Measurements from ENCODE around the gene GAL.
"Not testable (repeated sequence)": the region's sequence is repeated elsewhere in the genome, so short reads cannot be mapped to it uniquely, and the experiment has no call there.

GAL gene, protein sequence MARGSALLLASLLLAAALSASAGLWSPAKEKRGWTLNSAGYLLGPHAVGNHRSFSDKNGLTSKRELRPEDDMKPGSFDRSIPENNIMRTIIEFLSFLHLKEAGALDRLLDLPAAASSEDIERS

GRCh38 chr11:68684385-68685356 is at the start of gene GAL:
GAL (plus strand) TSS chr11:68684544; CDS start chr11:68684924, 380 bp downstream.
- H3K36me3 ChIP-seq (ENCODE audit: insufficient read depth, low read length): no peaks in the 10 kb centered on the region
- H3F3A ChIP-seq (ENCODE audit: low read depth): no peaks in the 10 kb centered on the region
- H3K27me3 ChIP-seq (ENCODE audit: insufficient read depth, low read length, poor library complexity, severe bottlenecking): no peaks in the 10 kb centered on the region
- no peaks in the 10 kb centered on the region for H3K79me2 ChIP-seq (ENCODE audit: insufficient read depth, low read length)
- no peaks in the 10 kb centered on the region for H3K9me2 ChIP-seq (replicated peaks; ENCODE audit: low read depth, low read length)
- peaks cover 3% of the 10 kb centered on the region for H3K4me1 ChIP-seq (ENCODE audit: insufficient read depth, low read length, poor library complexity, severe bottlenecking)
- no peak within 1 kb of the TSS for H3K4me2 ChIP-seq (ENCODE audit: low read depth, low read length, poor library complexity, severe bottlenecking)
- no peak within 1 kb of the TSS for H3K9ac ChIP-seq (ENCODE audit: low read depth, low read length, poor library complexity, severe bottlenecking)
- no peaks in the 10 kb centered on the region for H4K20me1 ChIP-seq (ENCODE audit: insufficient read depth, low read length, poor library complexity, severe bottlenecking)
- no peak within 1 kb of the TSS for H3K4me3 ChIP-seq (ENCODE audit: low read length, poor library complexity, severe bottlenecking)
- no peaks in the 10 kb centered on the region for H3K9me3 ChIP-seq (ENCODE audit: insufficient read depth, low read depth, low read length)
- TF ChIP-seq EZH2phosphoT487 (IDR thresholded peaks at IDR 0.05; ENCODE audit: borderline replicate concordance): no peak
- no peak for TF ChIP-seq CTCF (conservative IDR thresholded peaks at IDR 0.05; ENCODE audit: low read length)
- no peak within 1 kb of the TSS for H2AFZ ChIP-seq (ENCODE audit: low read length)

DNA sequence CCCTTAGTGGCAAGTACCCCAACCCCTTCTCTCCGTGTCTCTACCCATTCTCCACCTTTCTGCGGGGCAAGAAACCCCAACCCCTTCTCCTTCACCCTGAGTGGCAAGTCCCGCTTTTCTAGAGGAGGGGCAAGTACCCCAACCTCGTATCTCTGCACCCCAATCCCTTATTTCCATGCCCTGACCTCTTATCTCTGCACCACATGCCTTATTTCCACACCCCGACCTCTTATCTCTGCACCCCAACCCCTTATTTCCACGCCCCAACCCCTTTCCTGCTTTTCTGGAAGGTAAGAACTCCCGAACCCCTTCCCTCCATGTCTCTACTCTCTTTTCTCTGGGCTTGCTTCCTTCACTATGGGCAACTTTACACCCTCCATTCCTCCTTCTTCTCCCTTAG is 49.7 kb upstream of the GAL start:
- H3K36me3 ChIP-seq (ENCODE audit: insufficient read depth, low read length); H3K4me1 ChIP-seq (ENCODE audit: insufficient read depth, low read length, poor library complexity, severe bottlenecking); H2AFZ ChIP-seq (ENCODE audit: low read length); H3K79me2 ChIP-seq (ENCODE audit: insufficient read depth, low read length); H3F3A ChIP-seq (ENCODE audit: low read depth); H3K9ac ChIP-seq (ENCODE audit: low read depth, low read length, poor library complexity, severe bottlenecking); H3K4me3 ChIP-seq (ENCODE audit: low read length, poor library complexity, severe bottlenecking); H4K20me1 ChIP-seq (ENCODE audit: insufficient read depth, low read length, poor library complexity, severe bottlenecking); H3K9me3 ChIP-seq (ENCODE audit: insufficient read depth, low read depth, low read length); H3K9me2 ChIP-seq (replicated peaks; ENCODE audit: low read depth, low read length); H3K4me2 ChIP-seq (ENCODE audit: low read depth, low read length, poor library complexity, severe bottlenecking); H3K27me3 ChIP-seq (ENCODE audit: insufficient read depth, low read length, poor library complexity, severe bottlenecking): not testable (repeated sequence)

DNA sequence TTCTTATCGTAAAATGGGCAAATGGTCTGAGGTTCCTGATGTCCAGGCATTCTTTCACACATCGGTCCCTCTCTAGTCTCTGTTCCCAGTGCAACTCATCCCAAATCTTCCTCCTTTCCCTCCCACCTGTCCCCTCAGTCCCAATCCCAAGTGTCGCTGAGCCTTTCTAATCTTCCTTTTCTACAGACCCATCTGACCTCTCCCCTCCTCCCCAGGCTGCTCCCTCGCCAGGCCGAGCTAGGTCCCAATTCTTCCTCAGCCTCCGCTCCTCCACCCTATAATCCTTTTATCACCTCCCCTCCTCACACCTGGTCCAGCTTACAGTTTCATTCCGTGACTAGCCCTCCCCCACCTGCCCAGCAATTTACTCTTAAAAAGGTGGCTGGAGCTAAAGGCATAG is 49.2 kb upstream of the GAL start:
- not testable (repeated sequence) for H3K9ac ChIP-seq (ENCODE audit: low read depth, low read length, poor library complexity, severe bottlenecking); H3K4me1 ChIP-seq (ENCODE audit: insufficient read depth, low read length, poor library complexity, severe bottlenecking); H3K79me2 ChIP-seq (ENCODE audit: insufficient read depth, low read length)

DNA sequence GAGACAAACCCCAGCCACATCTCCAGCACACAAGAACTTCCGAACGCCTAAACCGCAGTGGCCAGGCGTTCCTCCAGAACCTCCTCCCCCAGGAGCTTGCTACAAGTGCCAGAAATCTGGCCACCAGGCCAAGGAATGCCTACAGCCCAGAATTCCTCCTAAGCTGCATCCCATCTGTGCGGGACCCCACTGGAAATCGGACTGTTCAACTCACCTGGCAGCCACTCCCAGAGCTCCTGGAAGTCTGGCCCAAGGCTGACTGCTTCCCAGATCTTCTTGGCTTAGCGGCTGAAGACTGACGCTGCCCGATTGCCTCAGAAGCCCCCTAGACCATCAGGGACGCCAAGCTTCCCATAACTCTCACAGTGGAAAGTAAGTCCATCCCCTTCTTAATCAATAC is 48.5 kb upstream of the GAL start:
- not testable (repeated sequence) for H3K79me2 ChIP-seq (ENCODE audit: insufficient read depth, low read length)

More for the DNA sequence above, 49.2 kb upstream of the GAL start:
- not testable (repeated sequence) for H3F3A ChIP-seq (ENCODE audit: low read depth); H3K27me3 ChIP-seq (ENCODE audit: insufficient read depth, low read length, poor library complexity, severe bottlenecking); H3K4me2 ChIP-seq (ENCODE audit: low read depth, low read length, poor library complexity, severe bottlenecking); H3K9me3 ChIP-seq (ENCODE audit: insufficient read depth, low read depth, low read length); H4K20me1 ChIP-seq (ENCODE audit: insufficient read depth, low read length, poor library complexity, severe bottlenecking); H3K4me3 ChIP-seq (ENCODE audit: low read length, poor library complexity, severe bottlenecking); H3K36me3 ChIP-seq (ENCODE audit: insufficient read depth, low read length); H3K9me2 ChIP-seq (replicated peaks; ENCODE audit: low read depth, low read length); H2AFZ ChIP-seq (ENCODE audit: low read length)

DNA sequence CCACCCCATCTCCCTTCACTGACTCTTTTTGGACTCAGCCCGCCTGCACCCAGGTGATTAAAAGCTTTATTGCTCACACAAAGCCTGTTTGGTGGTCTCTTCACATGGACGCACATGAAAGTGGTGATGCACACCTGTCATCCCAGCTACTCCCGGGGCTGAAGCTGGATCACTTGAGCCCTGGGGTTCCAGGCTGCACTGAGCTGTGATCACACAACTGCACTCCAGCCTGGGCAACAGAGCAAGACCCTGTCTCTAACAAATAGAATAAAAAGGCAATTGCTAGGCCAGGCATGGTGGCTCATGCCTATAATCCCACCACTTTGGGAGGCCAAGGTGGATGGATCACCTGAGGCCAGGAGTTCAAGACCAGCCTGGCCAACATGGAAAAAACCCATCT is 45.0 kb upstream of the GAL start:
- H2AFZ ChIP-seq (ENCODE audit: low read length); H3K27me3 ChIP-seq (ENCODE audit: insufficient read depth, low read length, poor library complexity, severe bottlenecking); H3F3A ChIP-seq (ENCODE audit: low read depth); H3K9me3 ChIP-seq (ENCODE audit: insufficient read depth, low read depth, low read length); H3K79me2 ChIP-seq (ENCODE audit: insufficient read depth, low read length); H3K36me3 ChIP-seq (ENCODE audit: insufficient read depth, low read length); H3K4me3 ChIP-seq (ENCODE audit: low read length, poor library complexity, severe bottlenecking); H3K4me1 ChIP-seq (ENCODE audit: insufficient read depth, low read length, poor library complexity, severe bottlenecking); H3K9me2 ChIP-seq (replicated peaks; ENCODE audit: low read depth, low read length); H3K9ac ChIP-seq (ENCODE audit: low read depth, low read length, poor library complexity, severe bottlenecking); H3K4me2 ChIP-seq (ENCODE audit: low read depth, low read length, poor library complexity, severe bottlenecking); H4K20me1 ChIP-seq (ENCODE audit: insufficient read depth, low read length, poor library complexity, severe bottlenecking): not testable (repeated sequence)

More for the DNA sequence above, 48.5 kb upstream of the GAL start:
- not testable (repeated sequence) for H3K36me3 ChIP-seq (ENCODE audit: insufficient read depth, low read length); H4K20me1 ChIP-seq (ENCODE audit: insufficient read depth, low read length, poor library complexity, severe bottlenecking); H3K9me2 ChIP-seq (replicated peaks; ENCODE audit: low read depth, low read length); H3K27me3 ChIP-seq (ENCODE audit: insufficient read depth, low read length, poor library complexity, severe bottlenecking); H3K4me1 ChIP-seq (ENCODE audit: insufficient read depth, low read length, poor library complexity, severe bottlenecking); H3K4me2 ChIP-seq (ENCODE audit: low read depth, low read length, poor library complexity, severe bottlenecking); H2AFZ ChIP-seq (ENCODE audit: low read length); H3F3A ChIP-seq (ENCODE audit: low read depth); H3K4me3 ChIP-seq (ENCODE audit: low read length, poor library complexity, severe bottlenecking); H3K9ac ChIP-seq (ENCODE audit: low read depth, low read length, poor library complexity, severe bottlenecking); H3K9me3 ChIP-seq (ENCODE audit: insufficient read depth, low read depth, low read length)
